Ishikawa (cell line): ENCODE measurements around the gene FAAP20.

Experiments
- CEBPB ChIP-seq: IDR thresholded peaks from 2 replicates; pipeline ENCODE4 v1.6.1; 2012
- CREB1 ChIP-seq: IDR thresholded peaks from 2 replicates; pipeline ENCODE4 v1.6.1; 2012; ENCODE audit warnings: low read depth
- EGR1 ChIP-seq: IDR thresholded peaks from 2 replicates; pipeline ENCODE4 v1.6.1; 2012
- EP300 ChIP-seq: IDR thresholded peaks from 2 replicates; pipeline ENCODE4 v1.6.1; 2012; ENCODE audit warnings: borderline replicate concordance
- FOXM1 ChIP-seq: IDR thresholded peaks from 2 replicates; pipeline ENCODE4 v1.6.1; 2012; ENCODE audit warnings: low read depth, borderline replicate concordance
- NFIC ChIP-seq: IDR thresholded peaks from 2 replicates; pipeline ENCODE4 v1.6.1; 2012
- RAD21 ChIP-seq: IDR thresholded peaks from 2 replicates; pipeline ENCODE4 v1.6.1; 2012; ENCODE audit warnings: low read depth
- TAF1 ChIP-seq: IDR thresholded peaks from 2 replicates; pipeline ENCODE4 v1.6.1; 2012; ENCODE audit warnings: low read depth, mild to moderate bottlenecking
- TCF12 ChIP-seq: IDR thresholded peaks from 2 replicates; pipeline ENCODE4 v1.6.1; 2012; ENCODE audit warnings: low read depth
- TEAD4 ChIP-seq: IDR thresholded peaks from 2 replicates; pipeline ENCODE4 v1.6.1; 2012
- YY1 ChIP-seq: IDR thresholded peaks from 2 replicates; pipeline ENCODE4 v1.6.1; 2012; ENCODE audit warnings: low read depth
- ZBTB7A ChIP-seq: IDR thresholded peaks from 2 replicates; pipeline ENCODE4 v1.6.1; 2012; ENCODE audit warnings: low read depth
- TF ChIP-seq, protein P1 (sequence below): IDR thresholded peaks from 2 replicates; pipeline ENCODE4 v1.6.1; 2012
- TF ChIP-seq, protein P2 (sequence below): IDR thresholded peaks from 2 replicates; pipeline ENCODE4 v1.6.1; 2012; ENCODE audit warnings: low read depth, mild to moderate bottlenecking
- TF ChIP-seq, protein P3 (sequence below): IDR thresholded peaks from 2 replicates; pipeline ENCODE4 v1.6.1; 2012

Gene FAAP20

DNA sequence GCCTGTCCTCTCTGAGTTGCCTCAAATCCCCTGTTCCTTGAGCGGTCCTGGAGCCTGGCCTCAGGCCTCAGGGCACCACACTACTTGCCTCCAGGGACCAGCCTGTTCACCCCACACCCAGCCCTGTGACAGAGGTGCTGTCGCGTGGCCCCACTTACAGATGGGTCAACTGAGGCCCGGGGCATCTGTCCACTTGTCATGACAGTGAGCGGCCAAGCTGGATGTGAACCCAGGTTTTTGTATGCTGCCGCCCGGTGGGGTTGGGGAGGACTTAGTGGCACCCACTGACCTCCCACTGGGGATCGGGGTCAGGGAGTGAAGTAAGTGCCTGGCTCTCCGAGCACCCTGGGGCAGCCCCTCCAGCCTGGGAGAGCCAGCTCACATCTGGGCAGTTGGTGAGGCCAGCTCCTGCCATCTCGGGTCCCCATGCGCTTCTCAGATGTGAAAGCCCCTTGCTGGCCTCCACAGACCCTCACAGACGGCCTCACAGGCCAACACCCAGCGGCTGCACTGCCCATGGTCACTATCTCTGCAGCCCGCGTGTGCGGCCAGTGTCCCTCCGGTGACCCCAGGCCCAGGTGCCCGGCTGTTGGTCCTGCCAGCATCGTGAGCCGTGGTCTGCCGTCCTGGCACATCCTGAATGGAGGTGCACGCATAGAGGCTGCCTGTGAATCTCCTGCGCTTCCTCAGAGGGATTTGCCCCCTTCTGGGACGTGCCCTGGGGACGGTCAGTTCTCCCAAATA lies 9.3 kb upstream of the FAAP20 start:
- TF ChIP-seq NFIC (no peak), FOXM1 (no peak), CREB1 (no peak), EGR1 (no peak), TAF1 (no peak), EP300 (no peak), TCF12 (no peak)
- TF ChIP-seq, protein P1, sequence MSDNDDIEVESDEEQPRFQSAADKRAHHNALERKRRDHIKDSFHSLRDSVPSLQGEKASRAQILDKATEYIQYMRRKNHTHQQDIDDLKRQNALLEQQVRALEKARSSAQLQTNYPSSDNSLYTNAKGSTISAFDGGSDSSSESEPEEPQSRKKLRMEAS: no peak

- TF ChIP-seq FOXM1: no peak
- TF ChIP-seq CREB1: no peak
- no peak for TF ChIP-seq EGR1
- TF ChIP-seq, protein P2, sequence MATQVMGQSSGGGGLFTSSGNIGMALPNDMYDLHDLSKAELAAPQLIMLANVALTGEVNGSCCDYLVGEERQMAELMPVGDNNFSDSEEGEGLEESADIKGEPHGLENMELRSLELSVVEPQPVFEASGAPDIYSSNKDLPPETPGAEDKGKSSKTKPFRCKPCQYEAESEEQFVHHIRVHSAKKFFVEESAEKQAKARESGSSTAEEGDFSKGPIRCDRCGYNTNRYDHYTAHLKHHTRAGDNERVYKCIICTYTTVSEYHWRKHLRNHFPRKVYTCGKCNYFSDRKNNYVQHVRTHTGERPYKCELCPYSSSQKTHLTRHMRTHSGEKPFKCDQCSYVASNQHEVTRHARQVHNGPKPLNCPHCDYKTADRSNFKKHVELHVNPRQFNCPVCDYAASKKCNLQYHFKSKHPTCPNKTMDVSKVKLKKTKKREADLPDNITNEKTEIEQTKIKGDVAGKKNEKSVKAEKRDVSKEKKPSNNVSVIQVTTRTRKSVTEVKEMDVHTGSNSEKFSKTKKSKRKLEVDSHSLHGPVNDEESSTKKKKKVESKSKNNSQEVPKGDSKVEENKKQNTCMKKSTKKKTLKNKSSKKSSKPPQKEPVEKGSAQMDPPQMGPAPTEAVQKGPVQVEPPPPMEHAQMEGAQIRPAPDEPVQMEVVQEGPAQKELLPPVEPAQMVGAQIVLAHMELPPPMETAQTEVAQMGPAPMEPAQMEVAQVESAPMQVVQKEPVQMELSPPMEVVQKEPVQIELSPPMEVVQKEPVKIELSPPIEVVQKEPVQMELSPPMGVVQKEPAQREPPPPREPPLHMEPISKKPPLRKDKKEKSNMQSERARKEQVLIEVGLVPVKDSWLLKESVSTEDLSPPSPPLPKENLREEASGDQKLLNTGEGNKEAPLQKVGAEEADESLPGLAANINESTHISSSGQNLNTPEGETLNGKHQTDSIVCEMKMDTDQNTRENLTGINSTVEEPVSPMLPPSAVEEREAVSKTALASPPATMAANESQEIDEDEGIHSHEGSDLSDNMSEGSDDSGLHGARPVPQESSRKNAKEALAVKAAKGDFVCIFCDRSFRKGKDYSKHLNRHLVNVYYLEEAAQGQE: no peak
These were observed 8.4 kb upstream of the FAAP20 start for GRCh38 chr1:2202843-2203601.

DNA sequence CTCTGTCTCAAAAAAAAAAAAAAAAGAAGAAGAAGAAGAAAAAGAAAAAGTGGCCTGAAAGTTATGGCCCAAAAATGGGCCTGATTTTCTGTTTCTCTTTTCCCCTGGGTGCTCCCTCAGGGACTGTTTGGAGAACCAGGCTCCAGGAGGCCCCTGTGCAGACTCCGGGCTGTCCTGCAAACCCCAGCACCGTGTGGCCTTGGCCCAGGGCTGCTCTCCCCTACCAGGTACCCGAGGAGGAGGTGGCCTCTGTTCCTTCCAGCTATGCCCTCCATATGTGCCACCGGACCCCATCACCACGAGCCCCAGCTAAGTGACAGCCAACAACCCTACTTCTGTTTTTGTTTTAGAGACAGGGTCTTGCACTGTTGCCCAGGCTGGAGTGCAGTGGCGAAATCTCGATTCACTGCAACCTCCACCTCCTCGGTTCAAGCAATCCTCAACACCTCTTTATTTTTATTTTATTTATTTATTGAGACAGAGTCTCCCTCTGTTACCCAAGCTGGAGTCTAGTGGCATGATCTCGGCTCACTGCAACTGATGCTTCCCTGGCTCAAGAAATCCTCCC lies 7.5 kb upstream of the FAAP20 start:
- no peak for TF ChIP-seq RAD21
- no peak for TF ChIP-seq TAF1
- TF ChIP-seq ZBTB7A: no peak
- TF ChIP-seq EP300: no peak
- no peak for TF ChIP-seq TCF12
- TF ChIP-seq EGR1: no peak
- TF ChIP-seq, protein P2: no peak
- TF ChIP-seq YY1: no peak
- no peak for TF ChIP-seq FOXM1
- TF ChIP-seq NFIC: no peak
- no peak for TF ChIP-seq CEBPB
- TF ChIP-seq CREB1: no peak
- TF ChIP-seq, protein P1: no peak
- no peak for TF ChIP-seq TEAD4
- TF ChIP-seq, protein P3, sequence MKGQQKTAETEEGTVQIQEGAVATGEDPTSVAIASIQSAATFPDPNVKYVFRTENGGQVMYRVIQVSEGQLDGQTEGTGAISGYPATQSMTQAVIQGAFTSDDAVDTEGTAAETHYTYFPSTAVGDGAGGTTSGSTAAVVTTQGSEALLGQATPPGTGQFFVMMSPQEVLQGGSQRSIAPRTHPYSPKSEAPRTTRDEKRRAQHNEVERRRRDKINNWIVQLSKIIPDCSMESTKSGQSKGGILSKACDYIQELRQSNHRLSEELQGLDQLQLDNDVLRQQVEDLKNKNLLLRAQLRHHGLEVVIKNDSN: no peak

- TF ChIP-seq TCF12 (no peak), YY1 (no peak)
- TF ChIP-seq, protein P3: no peak
These were observed 6.5 kb upstream of the FAAP20 start for GRCh38 chr1:2201062-2201461.

DNA sequence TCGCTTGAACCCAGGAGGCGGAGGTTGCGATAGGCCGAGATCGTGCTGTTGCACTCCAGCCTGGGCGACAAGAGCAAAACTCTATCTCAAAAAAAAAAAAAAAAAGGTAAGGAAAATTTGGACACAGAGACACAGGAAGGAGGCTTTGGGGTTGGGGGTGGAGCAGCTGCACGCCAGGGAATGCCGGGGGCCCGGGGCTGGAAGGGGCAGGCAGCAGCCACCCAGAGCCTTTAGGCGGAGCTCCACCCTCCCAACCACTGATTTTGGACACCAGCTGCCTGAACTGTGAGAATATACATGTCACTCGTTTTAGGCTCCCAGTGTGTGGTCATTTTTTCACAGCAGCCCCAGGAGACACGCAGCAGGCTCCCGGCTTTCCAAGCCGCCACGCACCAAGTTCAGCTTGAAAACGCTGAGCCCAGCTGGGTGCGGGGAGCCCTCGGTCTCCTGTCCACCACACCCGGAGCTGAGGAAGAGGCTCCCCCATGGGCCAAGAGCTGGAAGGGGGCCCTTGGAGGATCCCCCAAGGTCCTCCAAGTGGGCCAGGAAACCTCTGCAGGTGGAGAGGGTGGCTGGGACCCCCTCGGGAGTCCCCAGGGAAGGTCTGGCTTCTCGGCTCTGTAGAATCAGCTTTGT lies 5.9 kb upstream of the FAAP20 start:
- TF ChIP-seq, protein P1: no peak
- no peak for TF ChIP-seq EGR1
- no peak for TF ChIP-seq YY1
- no peak for TF ChIP-seq CREB1
- TF ChIP-seq NFIC: no peak
- TF ChIP-seq EP300: no peak
- no peak for TF ChIP-seq TCF12
- TF ChIP-seq, protein P3: no peak
- TF ChIP-seq FOXM1: no peak
- TF ChIP-seq, protein P2: no peak
- TF ChIP-seq TEAD4: no peak
- no peak for TF ChIP-seq RAD21
- TF ChIP-seq ZBTB7A: no peak
- no peak for TF ChIP-seq CEBPB
